H4 (cell line): ENCODE results near the gene ANKFN1. TPM values are rescaled to one million over a fixed set of nuclear protein-coding genes. Genes with fewer than 3 reads are reported as not detected.

Source experiments
- DNase-seq: peaks from one replicate; pipeline ENCODE4 v3.0.0-alpha.2; 2015; ENCODE audit warnings: low spot score
- total RNA-seq: library from RNA; depleted of rRNA; stranded (reverse); fragments of >200 nt; shearing (Covaris generic); gene quantifications from 2 replicates; pipeline ENCODE4 v1.2.3, GENCODE V29; 2014

Gene ANKFN1
- total RNA-seq, 1 experiment from 2014 or later: 0.46 TPM

- no peak for DNase-seq
Observed at GRCh38 chr17:56434610-56435009, 281.3 kb downstream of the ANKFN1 start.

GRCh38 chr17:56436142-56436541, 282.9 kb downstream of the ANKFN1 start:
- no peak for DNase-seq

DNA sequence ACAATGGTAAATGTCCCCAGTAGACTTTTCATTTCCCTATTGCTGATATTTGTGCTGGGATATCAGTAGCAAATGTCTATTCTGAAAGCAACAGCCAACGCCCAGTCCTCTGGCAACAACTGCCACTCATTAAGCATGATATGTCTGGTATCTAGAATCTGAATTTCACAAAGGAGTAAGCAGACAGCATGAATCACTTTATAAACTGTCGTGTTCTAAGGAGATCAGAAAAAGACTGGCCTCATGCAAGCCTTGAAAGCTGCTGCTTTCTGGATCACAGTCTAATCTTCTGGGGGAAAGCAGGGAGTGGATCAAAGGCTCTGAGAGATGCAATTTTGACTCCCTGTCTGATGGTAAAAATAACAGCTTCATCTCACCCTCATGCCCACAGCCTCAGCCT, 287.1 kb downstream of the ANKFN1 start:
- DNase-seq: no peak

GRCh38 chr17:56441308-56441707, 288.0 kb downstream of the ANKFN1 start:
- peak; percentile 13 for DNase-seq

DNA sequence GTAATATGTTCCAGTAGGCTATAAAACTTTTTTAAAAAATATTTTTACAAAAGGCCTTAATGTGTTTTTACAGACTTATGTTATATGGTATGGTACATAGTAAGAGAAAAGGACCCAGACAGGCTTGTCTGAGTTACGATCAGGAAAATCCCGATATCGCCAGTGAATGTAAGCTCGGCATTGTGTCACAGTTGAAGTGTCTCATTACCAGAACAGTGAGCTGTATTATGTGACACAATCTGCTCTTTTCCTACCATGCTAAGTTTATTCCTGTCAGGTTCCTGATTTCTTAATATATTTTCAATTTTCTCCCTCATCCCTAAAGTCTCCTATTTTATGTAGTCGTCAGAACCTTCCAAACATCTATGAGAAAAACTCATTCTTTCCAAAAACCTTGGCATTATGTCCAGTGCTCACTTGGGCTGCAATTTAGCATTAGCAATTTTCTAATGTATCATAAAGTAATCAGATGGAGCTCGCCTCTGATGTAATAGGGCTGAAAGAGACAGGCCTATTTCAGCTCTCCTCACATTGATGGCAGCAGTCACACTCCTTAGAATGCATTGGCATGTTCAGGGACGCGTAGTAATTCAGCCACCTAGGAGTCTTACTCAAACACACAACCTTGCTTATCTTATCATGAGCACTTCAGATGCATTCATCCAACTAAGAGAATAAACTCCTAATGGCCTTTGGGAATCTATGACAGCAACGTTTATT, 292.6 kb downstream of the ANKFN1 start:
- no peak for DNase-seq

- DNase-seq: no peak
Observed at GRCh38 chr17:56447171-56447570, 293.9 kb downstream of the ANKFN1 start.

- DNase-seq: no peak
Observed at GRCh38 chr17:56448371-56448770, 295.1 kb downstream of the ANKFN1 start.

DNA sequence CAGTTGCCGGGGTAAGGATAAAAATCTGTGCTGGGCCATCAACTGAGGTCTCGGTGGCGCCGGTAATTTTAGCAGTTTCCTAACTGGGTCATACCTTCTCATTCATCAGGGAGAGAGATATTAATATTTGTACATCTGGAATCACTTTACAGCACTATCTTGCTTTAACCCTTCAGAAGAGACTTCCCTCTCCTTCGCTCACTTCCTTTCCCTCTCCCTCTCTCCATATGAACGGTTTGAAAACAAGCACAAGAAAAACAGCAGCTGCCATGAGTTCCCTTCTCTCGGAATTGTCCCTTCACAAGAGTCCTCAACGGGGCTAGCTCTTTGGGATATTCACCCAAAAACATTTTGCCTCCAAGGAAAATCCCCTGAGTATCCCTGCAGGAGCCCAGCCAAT, 295.9 kb downstream of the ANKFN1 start:
- DNase-seq: no peak

DNA sequence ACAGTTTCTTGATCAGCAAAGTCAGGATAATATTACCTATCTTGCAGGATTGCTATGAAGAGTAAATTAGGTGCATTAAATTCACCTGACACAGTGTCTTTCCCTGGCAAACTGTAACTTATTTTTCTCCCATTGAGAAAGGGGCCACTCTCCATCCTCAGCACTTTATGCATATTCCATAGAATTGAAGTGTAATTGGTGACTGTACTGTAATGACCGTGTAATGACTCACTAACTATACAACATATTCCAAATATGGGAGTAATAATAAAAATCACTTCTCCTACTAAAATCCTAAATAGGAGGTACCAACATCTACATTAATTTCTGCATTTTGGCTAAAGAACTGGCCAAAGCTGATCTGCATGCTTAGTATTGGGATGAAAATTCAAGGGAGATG, 298.4 kb downstream of the ANKFN1 start:
- DNase-seq: no peak

DNA sequence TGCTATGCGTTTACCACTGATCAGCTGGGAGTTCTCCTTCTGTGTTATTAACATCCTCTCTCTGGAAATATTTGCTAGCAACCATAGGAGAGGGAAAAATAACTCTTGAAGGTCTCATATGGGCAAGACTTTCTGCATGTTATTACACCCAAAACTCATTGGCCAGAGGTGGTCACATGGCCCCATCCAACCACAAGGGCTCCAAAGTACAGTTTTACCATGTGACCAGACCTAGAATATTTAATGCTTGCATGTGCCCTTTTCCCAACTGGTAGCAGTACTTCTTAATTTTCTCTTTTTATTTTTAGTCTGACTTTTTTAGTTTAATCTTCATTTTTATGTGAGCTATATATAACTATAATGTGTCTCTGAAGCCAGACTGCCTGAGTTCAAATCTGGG, 299.2 kb downstream of the ANKFN1 start:
- DNase-seq: no peak

DNA sequence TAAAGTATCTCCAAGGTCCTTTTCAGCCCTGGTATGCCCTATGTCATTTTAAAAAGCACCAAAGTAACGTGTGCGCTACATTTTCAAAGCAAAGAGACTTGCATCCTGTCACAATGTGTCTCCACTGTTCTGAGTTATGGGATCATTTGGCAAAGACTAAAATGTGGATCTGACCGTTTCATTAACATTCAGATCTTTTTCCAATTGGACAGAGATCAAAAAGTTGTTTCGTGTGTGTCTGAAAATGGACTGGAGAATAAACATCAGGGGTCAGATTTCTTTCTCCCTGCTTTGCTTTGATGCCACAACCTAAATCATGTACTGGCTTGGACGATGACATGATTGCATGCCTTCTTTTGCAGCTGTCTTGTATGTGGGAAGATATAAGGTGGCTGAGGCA, 304.2 kb downstream of the ANKFN1 start:
- no peak for DNase-seq

- DNase-seq: no peak
Observed at GRCh38 chr17:56465886-56466285, 312.6 kb downstream of the ANKFN1 start.

- no peak for DNase-seq
Observed at GRCh38 chr17:56468840-56469239, 315.6 kb downstream of the ANKFN1 start.

DNA sequence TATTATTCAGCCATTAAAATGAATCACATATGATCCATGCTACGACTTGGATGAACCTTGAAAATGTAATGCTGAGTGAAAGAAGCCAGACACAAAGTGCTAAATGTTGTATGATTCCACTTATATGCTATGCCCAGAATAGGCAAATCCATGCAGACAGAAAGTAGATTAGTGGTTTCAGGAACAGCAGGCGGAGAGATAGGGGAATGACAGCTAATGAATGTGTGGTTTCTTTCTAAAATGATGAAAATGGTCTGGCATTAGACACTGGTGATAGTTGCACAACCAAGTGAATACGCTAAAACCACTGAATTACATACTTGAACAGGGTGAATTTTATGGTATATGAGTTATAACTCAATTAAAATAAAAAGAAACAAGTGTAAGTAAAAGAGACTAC, 318.4 kb downstream of the ANKFN1 start:
- DNase-seq: no peak

DNA sequence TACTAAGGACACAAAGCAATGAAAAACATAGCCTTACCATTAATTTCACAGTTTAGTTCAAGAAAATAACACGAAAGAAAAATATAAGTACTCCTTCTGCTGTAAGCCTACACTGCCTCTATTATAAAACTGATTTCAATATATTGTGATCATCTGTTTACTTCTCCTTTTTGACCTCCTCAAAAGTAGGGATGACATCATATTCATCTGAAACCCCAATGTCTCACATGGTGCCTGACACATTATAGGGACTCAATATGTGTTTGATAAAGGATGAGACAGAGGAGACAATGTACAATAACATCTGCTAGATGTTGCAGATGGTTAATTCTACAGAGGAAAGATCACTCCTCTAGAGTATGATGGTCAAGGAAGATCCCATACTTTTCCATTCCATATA, 321.8 kb downstream of the ANKFN1 start:
- DNase-seq: no peak

- DNase-seq: peak; percentile 47
Observed at GRCh38 chr17:56478836-56479447, 325.7 kb downstream of the ANKFN1 start.

DNA sequence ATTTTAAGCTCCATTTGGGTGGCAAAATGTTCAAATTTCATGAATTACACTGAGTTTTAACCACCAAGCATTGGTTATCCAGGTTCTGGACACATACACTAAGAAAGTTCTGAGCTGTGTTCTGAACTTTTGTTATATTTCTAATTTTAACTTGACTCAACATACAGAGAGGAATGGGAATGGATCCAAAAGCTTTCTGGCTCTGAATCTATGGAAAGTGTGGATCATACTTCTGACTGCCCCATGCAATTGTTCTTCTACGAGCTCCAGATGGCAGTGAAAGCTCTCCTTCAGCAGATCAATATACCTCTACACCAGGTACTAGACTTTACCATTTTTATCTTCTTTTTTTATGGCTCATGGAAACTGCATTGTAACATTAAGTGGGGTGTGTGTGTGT, 327.2 kb downstream of the ANKFN1 start:
- DNase-seq: no peak

GRCh38 chr17:56481659-56482058, 328.4 kb downstream of the ANKFN1 start:
- DNase-seq: no peak

DNA sequence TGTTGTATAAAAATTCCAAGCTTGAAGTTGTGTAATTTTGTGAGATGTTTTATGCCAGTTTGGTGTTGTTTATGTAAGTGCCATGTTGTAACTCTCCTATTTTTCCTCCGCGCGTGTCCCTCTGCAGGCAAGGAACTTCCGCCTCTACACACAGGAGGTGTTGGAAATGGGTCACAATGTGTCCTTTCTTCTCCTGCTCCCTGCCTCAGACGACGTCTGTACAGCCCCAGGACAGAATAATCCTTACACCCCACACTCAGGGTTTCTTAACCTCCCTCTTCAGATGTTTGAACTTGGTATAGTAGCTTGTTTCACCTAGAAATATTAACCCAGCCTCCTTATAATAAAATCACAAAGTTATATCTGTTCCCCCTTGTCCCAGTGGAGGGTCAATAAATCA, 329.0 kb downstream of the ANKFN1 start:
- DNase-seq: no peak

DNA sequence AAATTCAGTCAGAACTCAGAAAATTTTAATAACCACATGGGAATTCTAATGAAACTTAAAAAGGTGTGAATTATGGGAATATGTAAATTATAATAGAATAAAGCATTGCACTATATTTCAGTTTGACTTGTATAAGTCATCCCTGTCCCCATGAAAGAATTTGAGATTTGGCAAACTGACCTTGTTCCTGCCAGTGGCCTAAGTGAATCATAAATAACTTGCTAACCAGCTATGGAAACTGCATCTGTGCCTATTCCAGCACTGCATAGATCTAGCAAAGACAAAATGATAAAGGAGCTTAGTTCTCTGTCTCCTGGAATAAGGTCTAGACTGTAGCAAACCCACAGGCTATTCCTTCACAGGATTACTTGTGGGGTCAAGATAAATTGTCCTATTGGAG, 333.5 kb downstream of the ANKFN1 start:
- DNase-seq: no peak

GRCh38 chr17:56488800-56489199, 335.5 kb downstream of the ANKFN1 start:
- no peak for DNase-seq

DNA sequence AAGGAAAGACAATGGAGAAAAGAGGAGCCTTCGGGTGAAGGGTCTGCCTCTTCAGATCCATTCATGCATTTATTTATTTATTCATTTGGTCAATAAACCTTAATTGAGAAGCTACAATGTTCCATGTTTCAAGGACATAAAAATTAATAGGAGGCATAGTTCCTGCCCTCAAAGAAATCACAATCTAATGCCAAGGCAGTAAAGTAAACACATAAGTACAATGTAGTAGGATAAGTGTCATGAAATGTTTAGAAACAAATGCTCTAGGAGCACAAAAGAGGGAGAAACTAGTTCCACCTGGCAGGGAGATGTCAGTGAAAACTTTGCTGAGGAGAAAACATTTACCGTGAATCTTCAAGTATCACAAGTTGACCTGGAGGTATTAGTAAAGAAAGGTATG, 336.7 kb downstream of the ANKFN1 start:
- DNase-seq: no peak

DNA sequence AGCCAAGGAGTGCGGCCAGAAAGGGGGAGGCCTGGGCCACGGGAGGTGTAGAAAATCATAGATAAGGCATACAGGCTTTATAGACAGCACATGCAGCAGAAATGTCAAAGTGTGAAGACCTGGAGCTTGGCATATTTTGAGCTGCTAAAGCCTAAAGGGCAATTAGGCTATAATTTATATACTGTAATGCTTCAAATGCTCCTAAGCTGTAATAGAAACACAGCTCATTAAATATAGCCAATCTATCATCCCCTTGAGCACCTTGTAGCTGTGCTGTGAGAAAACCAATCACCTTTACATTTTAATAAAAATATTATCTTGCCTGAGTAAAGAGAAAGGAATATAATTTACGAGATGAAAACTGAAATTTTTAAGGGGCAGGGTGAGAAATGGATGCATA, 342.3 kb downstream of the ANKFN1 start:
- DNase-seq: no peak

DNA sequence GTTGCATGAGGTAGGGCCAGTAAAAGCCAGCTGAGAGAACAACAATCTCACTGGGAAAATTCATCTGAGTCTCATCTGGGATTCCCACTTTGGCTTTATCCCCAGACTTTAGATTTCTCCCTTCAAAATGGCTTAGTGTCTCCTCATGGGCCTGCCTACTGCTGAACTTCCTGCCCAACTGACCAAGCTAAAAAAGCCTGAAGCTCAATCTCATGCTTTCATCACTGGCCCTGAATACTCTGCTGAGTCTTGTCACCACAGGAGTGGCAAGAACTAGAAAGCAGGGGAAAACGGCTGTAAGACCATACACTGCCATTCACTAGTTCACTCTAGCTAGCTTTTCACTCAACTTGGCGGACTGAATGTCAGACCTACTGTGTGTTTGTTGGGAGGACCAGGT, 343.9 kb downstream of the ANKFN1 start:
- no peak for DNase-seq
